B cell (primary cell): ENCODE data around the gene C19orf73.

Source experiments
- EZH2 ChIP-seq: IDR thresholded peaks from 2 replicates; pipeline ENCODE4 v1.6.1; 2012; ENCODE audit warnings: borderline replicate concordance, low read depth, mild to moderate bottlenecking, moderate library complexity, low read length; ENCODE audit not compliant: insufficient read depth, poor library complexity, severe bottlenecking
- TF ChIP-seq, protein P1 (sequence below): fragments of 200-600 bp; IDR thresholded peaks from one replicate; pipeline ENCODE4 v1.8.0; 2022; ENCODE audit warnings: antibody characterized with exemption, mild to moderate bottlenecking

GRCh38 chr19:49141352-49141751, 22.4 kb upstream of the C19orf73 start:
- TF ChIP-seq, protein P1, sequence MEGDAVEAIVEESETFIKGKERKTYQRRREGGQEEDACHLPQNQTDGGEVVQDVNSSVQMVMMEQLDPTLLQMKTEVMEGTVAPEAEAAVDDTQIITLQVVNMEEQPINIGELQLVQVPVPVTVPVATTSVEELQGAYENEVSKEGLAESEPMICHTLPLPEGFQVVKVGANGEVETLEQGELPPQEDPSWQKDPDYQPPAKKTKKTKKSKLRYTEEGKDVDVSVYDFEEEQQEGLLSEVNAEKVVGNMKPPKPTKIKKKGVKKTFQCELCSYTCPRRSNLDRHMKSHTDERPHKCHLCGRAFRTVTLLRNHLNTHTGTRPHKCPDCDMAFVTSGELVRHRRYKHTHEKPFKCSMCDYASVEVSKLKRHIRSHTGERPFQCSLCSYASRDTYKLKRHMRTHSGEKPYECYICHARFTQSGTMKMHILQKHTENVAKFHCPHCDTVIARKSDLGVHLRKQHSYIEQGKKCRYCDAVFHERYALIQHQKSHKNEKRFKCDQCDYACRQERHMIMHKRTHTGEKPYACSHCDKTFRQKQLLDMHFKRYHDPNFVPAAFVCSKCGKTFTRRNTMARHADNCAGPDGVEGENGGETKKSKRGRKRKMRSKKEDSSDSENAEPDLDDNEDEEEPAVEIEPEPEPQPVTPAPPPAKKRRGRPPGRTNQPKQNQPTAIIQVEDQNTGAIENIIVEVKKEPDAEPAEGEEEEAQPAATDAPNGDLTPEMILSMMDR: no peak
- no peak for TF ChIP-seq EZH2
